Measurements from ENCODE around the gene ADCY1.

Gene ADCY1

GRCh38 chr7:45682836-45683555, 108.8 kb downstream of the ADCY1 start:
- TF ChIP-seq CTCF (IDR thresholded peaks at IDR 0.05; ENCODE audit: low read length) (no peak), EZH2 (optimal IDR thresholded peaks at IDR 0.05; ENCODE audit: low read depth, low read length) (no peak), EZH2phosphoT487 (IDR thresholded peaks at IDR 0.05; ENCODE audit: low read length) (no peak)
- Histone ChIP-seq H3K9me3 (replicated peaks; ENCODE audit: insufficient read depth, low read length) (no peaks in the 10 kb centered on the region), H3K4me1 (ENCODE audit: low read length) (no peaks in the 10 kb centered on the region), H3K4me3 (ENCODE audit: low read length) (no peak overlapping the region), H3K9me2 (replicated peaks; ENCODE audit: insufficient read depth, low read length) (no peaks in the 10 kb centered on the region), H2AFZ (ENCODE audit: low read length) (no peak overlapping the region), H3K27ac (ENCODE audit: low read length) (no peak overlapping the region), H3K79me2 (ENCODE audit: low read length) (no peaks in the 10 kb centered on the region), H3K4me2 (ENCODE audit: low read depth, low read length) (no peak overlapping the region), H3K27me3 (replicated peaks; ENCODE audit: insufficient read depth, low read length) (no peaks in the 10 kb centered on the region), H3F3A (ENCODE audit: insufficient read depth, low read length) (no peaks in the 10 kb centered on the region), H3K9ac (ENCODE audit: low read length) (no peak overlapping the region), H4K20me1 (ENCODE audit: insufficient read depth, low read length) (no peaks in the 10 kb centered on the region), H3K36me3 (replicated peaks; ENCODE audit: insufficient read depth, low read length) (peaks cover 4% of the 10 kb centered on the region; the same call in 1 of the 2 replicates)
- DNase-seq = no peak

GRCh38 chr7:45683556-45684148, 109.5 kb downstream of the ADCY1 start:
- no peak for TF ChIP-seq CTCF (IDR thresholded peaks at IDR 0.05; ENCODE audit: low read length)
- no peak for TF ChIP-seq EZH2 (optimal IDR thresholded peaks at IDR 0.05; ENCODE audit: low read depth, low read length)
- no peak for TF ChIP-seq EZH2phosphoT487 (IDR thresholded peaks at IDR 0.05; ENCODE audit: low read length)
- H3K27me3 ChIP-seq (replicated peaks; ENCODE audit: insufficient read depth, low read length) = no peaks in the 10 kb centered on the region
- DNase-seq = no peak

GRCh38 chr7:45684910-45685618, 110.9 kb downstream of the ADCY1 start:
- Histone ChIP-seq H3K9me3 (replicated peaks; ENCODE audit: insufficient read depth, low read length) (no peaks in the 10 kb centered on the region), H3K4me3 (ENCODE audit: low read length) (no peak overlapping the region), H3K4me2 (ENCODE audit: low read depth, low read length) (no peak overlapping the region), H3K79me2 (ENCODE audit: low read length) (no peaks in the 10 kb centered on the region), H3K9me2 (replicated peaks; ENCODE audit: insufficient read depth, low read length) (no peaks in the 10 kb centered on the region), H4K20me1 (ENCODE audit: insufficient read depth, low read length) (no peaks in the 10 kb centered on the region), H3K36me3 (replicated peaks; ENCODE audit: insufficient read depth, low read length) (no peaks in the 10 kb centered on the region), H3K4me1 (ENCODE audit: low read length) (no peaks in the 10 kb centered on the region), H2AFZ (ENCODE audit: low read length) (no peak overlapping the region), H3K9ac (ENCODE audit: low read length) (no peak overlapping the region), H3K27me3 (replicated peaks; ENCODE audit: insufficient read depth, low read length) (no peaks in the 10 kb centered on the region), H3F3A (ENCODE audit: insufficient read depth, low read length) (no peaks in the 10 kb centered on the region), H3K27ac (ENCODE audit: low read length) (no peak overlapping the region)
- no peak for DNase-seq
- no peak for TF ChIP-seq EZH2 (optimal IDR thresholded peaks at IDR 0.05; ENCODE audit: low read depth, low read length)
- no peak for TF ChIP-seq EZH2phosphoT487 (IDR thresholded peaks at IDR 0.05; ENCODE audit: low read length)
- no peak for TF ChIP-seq CTCF (IDR thresholded peaks at IDR 0.05; ENCODE audit: low read length)

More at GRCh38 chr7:45683556-45684148, 109.5 kb downstream of the ADCY1 start:
- Histone ChIP-seq H4K20me1 (ENCODE audit: insufficient read depth, low read length) (no peaks in the 10 kb centered on the region), H3K4me3 (ENCODE audit: low read length) (no peak overlapping the region), H3K36me3 (replicated peaks; ENCODE audit: insufficient read depth, low read length) (no peaks in the 10 kb centered on the region), H3K79me2 (ENCODE audit: low read length) (no peaks in the 10 kb centered on the region), H2AFZ (ENCODE audit: low read length) (no peak overlapping the region), H3K27ac (ENCODE audit: low read length) (no peak overlapping the region), H3K9ac (ENCODE audit: low read length) (no peak overlapping the region), H3K9me3 (replicated peaks; ENCODE audit: insufficient read depth, low read length) (no peaks in the 10 kb centered on the region), H3F3A (ENCODE audit: insufficient read depth, low read length) (no peaks in the 10 kb centered on the region), H3K4me1 (ENCODE audit: low read length) (no peaks in the 10 kb centered on the region), H3K9me2 (replicated peaks; ENCODE audit: insufficient read depth, low read length) (no peaks in the 10 kb centered on the region), H3K4me2 (ENCODE audit: low read depth, low read length) (no peak overlapping the region)
